WERI-Rb-1 (cell line): ENCODE data around the gene EOMES.

Experiments used
- DNase-seq: peaks from one replicate; pipeline ENCODE4 v3.0.0-alpha.2; 2020
- H3K27ac ChIP-seq: fragments of 250-450 bp; sonication (Bioruptor Pico); 2 replicates; pipeline ENCODE4 v1.5.1; 2020; ENCODE audit warnings: mild to moderate bottlenecking, moderate library complexity
- H3K27me3 ChIP-seq: fragments of 250-450 bp; sonication (Bioruptor Pico); 2 replicates; pipeline ENCODE4 v1.5.1; 2021; ENCODE audit warnings: mild to moderate bottlenecking, low read depth, moderate library complexity; ENCODE audit not compliant: insufficient read depth, severe bottlenecking
- H3K36me3 ChIP-seq: fragments of 250-450 bp; sonication (Bioruptor Pico); 2 replicates; pipeline ENCODE4 v1.5.1; 2020; ENCODE audit warnings: mild to moderate bottlenecking, moderate library complexity
- H3K4me3 ChIP-seq: 2 replicates; pipeline ENCODE4 v1.5.1; 2011; ENCODE audit warnings: low read depth, mild to moderate bottlenecking, control low read depth, low read length
- H3K9me3 ChIP-seq: fragments of 250-450 bp; sonication (Bioruptor Pico); 2 replicates; pipeline ENCODE4 v1.5.1; 2021; ENCODE audit warnings: mild to moderate bottlenecking, moderate library complexity; ENCODE audit not compliant: severe bottlenecking
- TF ChIP-seq, protein P1 (sequence below): IDR thresholded peaks from 2 replicates; pipeline ENCODE4 v1.5.1; 2011; ENCODE audit warnings: low read depth, mild to moderate bottlenecking, control low read depth, inconsistent platforms, low read length

The EOMES gene

DNA sequence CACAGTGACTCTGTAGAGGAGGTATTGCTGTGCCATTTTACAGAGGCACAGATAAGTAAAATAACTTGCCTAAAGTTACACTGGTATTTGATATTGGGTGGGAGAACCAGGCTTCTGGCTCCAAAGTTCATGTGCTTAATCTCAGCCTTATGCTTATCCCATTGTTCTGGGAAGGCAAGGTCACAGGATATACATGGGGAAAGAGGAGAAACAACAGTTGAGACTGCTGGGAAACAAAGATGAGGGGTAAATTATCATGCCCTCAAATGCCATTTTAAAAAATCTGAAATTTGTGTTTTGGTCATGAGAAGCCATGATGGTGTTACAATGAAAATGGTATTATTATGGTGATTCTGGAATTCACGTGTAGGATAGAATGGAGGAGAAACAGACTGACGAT is 54.4 kb downstream of the EOMES start:
- Histone ChIP-seq H3K27ac (no peak overlapping the region), H3K4me3 (no peak overlapping the region), H3K36me3 (no peaks in the 10 kb centered on the region), H3K9me3 (no peaks in the 10 kb centered on the region), H3K27me3 (no peaks in the 10 kb centered on the region)
- DNase-seq: no peak
- TF ChIP-seq, protein P1, sequence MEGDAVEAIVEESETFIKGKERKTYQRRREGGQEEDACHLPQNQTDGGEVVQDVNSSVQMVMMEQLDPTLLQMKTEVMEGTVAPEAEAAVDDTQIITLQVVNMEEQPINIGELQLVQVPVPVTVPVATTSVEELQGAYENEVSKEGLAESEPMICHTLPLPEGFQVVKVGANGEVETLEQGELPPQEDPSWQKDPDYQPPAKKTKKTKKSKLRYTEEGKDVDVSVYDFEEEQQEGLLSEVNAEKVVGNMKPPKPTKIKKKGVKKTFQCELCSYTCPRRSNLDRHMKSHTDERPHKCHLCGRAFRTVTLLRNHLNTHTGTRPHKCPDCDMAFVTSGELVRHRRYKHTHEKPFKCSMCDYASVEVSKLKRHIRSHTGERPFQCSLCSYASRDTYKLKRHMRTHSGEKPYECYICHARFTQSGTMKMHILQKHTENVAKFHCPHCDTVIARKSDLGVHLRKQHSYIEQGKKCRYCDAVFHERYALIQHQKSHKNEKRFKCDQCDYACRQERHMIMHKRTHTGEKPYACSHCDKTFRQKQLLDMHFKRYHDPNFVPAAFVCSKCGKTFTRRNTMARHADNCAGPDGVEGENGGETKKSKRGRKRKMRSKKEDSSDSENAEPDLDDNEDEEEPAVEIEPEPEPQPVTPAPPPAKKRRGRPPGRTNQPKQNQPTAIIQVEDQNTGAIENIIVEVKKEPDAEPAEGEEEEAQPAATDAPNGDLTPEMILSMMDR: no peak

DNA sequence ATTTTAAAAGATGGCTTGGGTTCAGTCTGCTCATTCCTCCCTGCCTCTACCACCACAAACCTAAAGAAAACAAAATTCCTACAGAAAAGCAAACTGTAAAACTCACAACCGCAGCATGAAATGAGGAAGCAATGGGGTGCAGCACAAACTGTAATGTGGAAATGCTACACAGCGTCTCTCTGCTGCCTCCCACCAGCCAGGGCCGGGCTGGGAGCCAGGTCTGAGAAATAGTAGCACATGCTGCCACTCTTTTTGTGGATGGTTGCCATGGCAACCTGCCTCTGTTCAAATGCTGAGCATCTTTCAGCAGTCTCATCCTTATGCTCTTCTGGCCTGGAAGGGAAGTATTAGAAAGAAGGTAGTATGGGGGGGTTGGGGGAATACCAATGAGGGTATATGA is 55.4 kb downstream of the EOMES start:
- TF ChIP-seq, protein P1: no peak
- Histone ChIP-seq H3K9me3 (no peaks in the 10 kb centered on the region), H3K27me3 (no peaks in the 10 kb centered on the region), H3K36me3 (no peaks in the 10 kb centered on the region), H3K4me3 (no peak overlapping the region), H3K27ac (no peak overlapping the region)
- DNase-seq: no peak

DNA sequence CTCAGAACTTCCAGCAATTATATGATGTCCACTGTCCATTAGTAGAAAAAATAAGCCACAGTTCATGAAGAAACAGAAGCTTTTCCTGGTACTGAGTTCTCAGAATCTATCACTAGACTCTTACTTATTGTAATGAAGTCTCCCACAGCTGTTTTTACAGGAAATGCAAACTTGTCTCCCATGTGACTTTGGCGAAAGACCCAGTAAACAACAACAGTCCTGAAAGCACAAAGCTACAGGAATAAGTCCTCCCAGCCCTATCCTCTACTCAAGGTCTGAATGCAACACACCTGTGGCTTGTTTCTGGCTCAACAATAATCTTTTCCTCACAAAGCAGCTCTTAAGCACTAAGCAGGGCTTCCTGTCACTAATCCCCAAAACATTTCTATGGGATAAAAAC is 55.9 kb downstream of the EOMES start:
- no peak for DNase-seq
- no peak overlapping the region for H3K27ac ChIP-seq
- no peak overlapping the region for H3K4me3 ChIP-seq

More for the DNA sequence above, 55.9 kb downstream of the EOMES start:
- no peaks in the 10 kb centered on the region for H3K27me3 ChIP-seq
- H3K36me3 ChIP-seq: no peaks in the 10 kb centered on the region
- TF ChIP-seq, protein P1: no peak
- H3K9me3 ChIP-seq: no peaks in the 10 kb centered on the region
